Measurements from ENCODE around the gene SLIT3. TPM values are rescaled to one million over a fixed set of nuclear protein-coding genes. Genes with fewer than 3 reads are reported as not detected.

SLIT3 gene
- polyA plus RNA-seq, 1 of the 3 experiments (the other 2 are of a cell fraction): 119 TPM

- Histone ChIP-seq H3K79me2 (ENCODE audit: insufficient read depth) (no peaks in the 10 kb centered on the region; the same call in 1 of the 2 replicates), H3K4me3 (ENCODE audit: low read depth in 2 of 2, low read length in 1 of 2) (no peak overlapping the region), H3K27ac (ENCODE audit: low read depth in 2 of 2, low read length in 1 of 2) (peak overlapping the region in 1 of 2 experiments; percentile 99; a peak in 2 of 4 replicates), H3F3A (replicated peaks; ENCODE audit: insufficient read depth) (no peaks in the 10 kb centered on the region), H3K9ac (no peak overlapping the region), H4K20me1 (ENCODE audit: insufficient read depth) (no peaks in the 10 kb centered on the region), H3K9me2 (no peaks in the 10 kb centered on the region), H3K27me3 (ENCODE audit: insufficient read depth) (no peaks in the 10 kb centered on the region), H3K9me3 (no peaks in the 10 kb centered on the region), H3K36me3 (replicated peaks in 1 of 2; ENCODE audit: control insufficient read depth in 1 of 2, insufficient read depth in 2 of 2, low read length in 1 of 2) (peaks cover 0 to 2% of the 10 kb centered on the region in 2 experiments), H2AFZ (ENCODE audit: low read depth) (no peak overlapping the region), H3K4me2 (no peak overlapping the region), H3K4me1 (ENCODE audit: control insufficient read depth in 1 of 2, insufficient read depth in 2 of 2, low read depth in 1 of 2, low read length in 1 of 2) (peaks cover 5 to 52% of the 10 kb centered on the region in 2 experiments; a peak in 3 of 4 replicates)
- TF ChIP-seq EP300 (IDR thresholded peaks at IDR 0.05; ENCODE audit: borderline replicate concordance in 1 of 2, low read depth in 1 of 2, low read length in 1 of 2): no peak
- DNase-seq: no peak
- POLR2A ChIA-PET: interaction anchor here (0.6 kb wide), 1 partner anchor 36 kb away, joined by 3 read pairs; no protein-coding TSS in a partner anchor
- CTCF ChIA-PET: interaction anchor here (1.5 to 2.5 kb wide), 4 partner anchors 16 to 33 kb away, joined by 4 to 9 read pairs (median 5); no protein-coding TSS in a partner anchor
- 78% methylated on average over 5 of the region's 5 CpGs for WGBS (ENCODE audit: low lambda C conversion rate)
Measured at GRCh38 chr5:168914491-168914890, 386.4 kb downstream of the SLIT3 start.

GRCh38 chr5:168910874-168911273 is 390.1 kb downstream of the SLIT3 start:
- no peaks in the 10 kb centered on the region for H3F3A ChIP-seq (replicated peaks; ENCODE audit: insufficient read depth)
- ChIA-PET CTCF (interaction anchor here (1.4 kb wide), 1 partner anchor 18 kb away, joined by 3 read pairs; no protein-coding TSS in a partner anchor), POLR2A (interaction anchor here (0.7 to 1.4 kb wide), 2 partner anchors 8 to 66 kb away, joined by 3 read pairs; no protein-coding TSS in a partner anchor)
- no peaks in the 10 kb centered on the region for H3K27me3 ChIP-seq (ENCODE audit: insufficient read depth)
- no peak overlapping the region for H2AFZ ChIP-seq (ENCODE audit: low read depth)
- peaks cover 0 to 35% of the 10 kb centered on the region in 2 experiments; a peak in 3 of 4 replicates for H3K4me1 ChIP-seq (ENCODE audit: control insufficient read depth in 1 of 2, insufficient read depth in 2 of 2, low read depth in 1 of 2, low read length in 1 of 2)
- H3K79me2 ChIP-seq (ENCODE audit: insufficient read depth): no peaks in the 10 kb centered on the region; the same call in 1 of the 2 replicates
- TF ChIP-seq, protein P1, sequence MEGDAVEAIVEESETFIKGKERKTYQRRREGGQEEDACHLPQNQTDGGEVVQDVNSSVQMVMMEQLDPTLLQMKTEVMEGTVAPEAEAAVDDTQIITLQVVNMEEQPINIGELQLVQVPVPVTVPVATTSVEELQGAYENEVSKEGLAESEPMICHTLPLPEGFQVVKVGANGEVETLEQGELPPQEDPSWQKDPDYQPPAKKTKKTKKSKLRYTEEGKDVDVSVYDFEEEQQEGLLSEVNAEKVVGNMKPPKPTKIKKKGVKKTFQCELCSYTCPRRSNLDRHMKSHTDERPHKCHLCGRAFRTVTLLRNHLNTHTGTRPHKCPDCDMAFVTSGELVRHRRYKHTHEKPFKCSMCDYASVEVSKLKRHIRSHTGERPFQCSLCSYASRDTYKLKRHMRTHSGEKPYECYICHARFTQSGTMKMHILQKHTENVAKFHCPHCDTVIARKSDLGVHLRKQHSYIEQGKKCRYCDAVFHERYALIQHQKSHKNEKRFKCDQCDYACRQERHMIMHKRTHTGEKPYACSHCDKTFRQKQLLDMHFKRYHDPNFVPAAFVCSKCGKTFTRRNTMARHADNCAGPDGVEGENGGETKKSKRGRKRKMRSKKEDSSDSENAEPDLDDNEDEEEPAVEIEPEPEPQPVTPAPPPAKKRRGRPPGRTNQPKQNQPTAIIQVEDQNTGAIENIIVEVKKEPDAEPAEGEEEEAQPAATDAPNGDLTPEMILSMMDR (IDR thresholded peaks at IDR 0.05): no peak
- TF ChIP-seq FOSL2 (IDR thresholded peaks at IDR 0.05; ENCODE audit: borderline replicate concordance, low read depth) (no peak), GATA2 (CRISPR knock-in tag; IDR thresholded peaks at IDR 0.05) (no peak), EZH2phosphoT487 (IDR thresholded peaks at IDR 0.05; ENCODE audit: borderline replicate concordance, low read depth) (no peak), MXI1 (IDR thresholded peaks at IDR 0.05; ENCODE audit: low read depth, low read length) (no peak), ELF1 (IDR thresholded peaks at IDR 0.05) (no peak), POLR2AphosphoS5 (IDR thresholded peaks at IDR 0.05; ENCODE audit: low read depth, low read length) (no peak), RFX5 (IDR thresholded peaks at IDR 0.05; ENCODE audit: low read length) (no peak), SIN3A (IDR thresholded peaks at IDR 0.05; ENCODE audit: borderline replicate concordance, low read depth, low read length) (no peak), USF1 (IDR thresholded peaks at IDR 0.05; ENCODE audit: borderline replicate concordance, low read depth) (no peak), USF2 (IDR thresholded peaks at IDR 0.05; ENCODE audit: borderline replicate concordance, low read depth, low read length) (no peak), ZBTB33 (IDR thresholded peaks at IDR 0.05; ENCODE audit: borderline replicate concordance, low read depth) (no peak), RXRA (IDR thresholded peaks at IDR 0.05; ENCODE audit: borderline replicate concordance, low read depth) (no peak), FOXM1 (IDR thresholded peaks at IDR 0.05; ENCODE audit: low read depth) (no peak), RCOR1 (IDR thresholded peaks at IDR 0.05; ENCODE audit: low read length) (no peak)
- no peaks in the 10 kb centered on the region for H3K9me3 ChIP-seq
- 76% methylated on average over 6 of the region's 6 CpGs for WGBS (ENCODE audit: low lambda C conversion rate)
- DNase-seq: no peak
- H3K4me3 ChIP-seq (ENCODE audit: low read depth in 2 of 2, low read length in 1 of 2): no peak overlapping the region
- H3K36me3 ChIP-seq (replicated peaks in 1 of 2; ENCODE audit: control insufficient read depth in 1 of 2, insufficient read depth in 2 of 2, low read length in 1 of 2): peaks cover 0 to 2% of the 10 kb centered on the region in 2 experiments
- no peak overlapping the region for H3K9ac ChIP-seq
- no peak overlapping the region for H3K4me2 ChIP-seq
- no peaks in the 10 kb centered on the region for H4K20me1 ChIP-seq (ENCODE audit: insufficient read depth)
- no peaks in the 10 kb centered on the region for H3K9me2 ChIP-seq
- peak overlapping the region in 1 of 2 experiments; percentile 56; a peak in 2 of 4 replicates for H3K27ac ChIP-seq (ENCODE audit: low read depth in 2 of 2, low read length in 1 of 2)

Measured in SK-N-SH (cell line).